Right forelimb (tissue), 1 donor: ENCODE measurements around the gene POMT2.

Source experiments
- DNase-seq: peaks from one replicate; pipeline ENCODE4 v3.0.0-alpha.2; 2018

Gene POMT2

DNA sequence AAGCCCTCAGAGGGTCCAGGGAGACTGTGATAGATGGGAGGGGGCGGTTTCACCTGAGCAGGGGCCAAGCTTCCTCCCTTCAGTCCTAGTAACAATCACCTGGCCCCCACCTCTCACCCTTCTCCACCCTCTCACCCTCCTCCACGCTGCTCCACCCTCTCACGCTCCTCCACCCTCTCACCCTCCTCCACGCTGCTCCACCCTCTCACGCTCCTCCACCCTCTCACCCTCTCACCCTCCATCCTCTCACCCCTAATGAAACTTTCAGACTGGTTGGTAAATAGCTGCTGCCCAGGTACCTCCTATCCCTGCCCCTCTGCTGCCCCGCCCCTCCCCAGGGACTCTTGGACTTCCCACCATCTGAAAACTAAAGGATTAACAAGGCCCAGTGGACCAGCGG is 83.9 kb downstream of the POMT2 start:
- no peak for DNase-seq

DNA sequence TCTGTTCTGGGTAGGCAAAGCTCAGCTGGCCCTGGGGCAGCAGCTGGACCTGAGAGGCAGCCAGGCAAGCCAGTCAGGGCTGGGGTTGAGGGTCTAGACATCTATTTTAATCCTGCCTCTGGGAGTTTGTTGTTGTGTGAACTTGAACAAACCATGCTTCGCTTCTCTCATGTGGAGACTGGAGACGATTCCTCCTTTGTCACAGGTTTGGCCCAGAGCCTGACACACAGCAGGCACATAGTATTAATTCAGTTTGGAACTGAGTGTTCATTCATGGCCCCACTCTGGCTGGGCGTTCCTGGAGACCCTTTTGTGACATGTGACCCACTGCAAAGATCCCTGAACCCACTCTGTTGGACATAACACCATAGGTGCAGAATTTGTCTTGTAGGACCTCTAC is 89.0 kb downstream of the POMT2 start:
- no peak for DNase-seq

DNA sequence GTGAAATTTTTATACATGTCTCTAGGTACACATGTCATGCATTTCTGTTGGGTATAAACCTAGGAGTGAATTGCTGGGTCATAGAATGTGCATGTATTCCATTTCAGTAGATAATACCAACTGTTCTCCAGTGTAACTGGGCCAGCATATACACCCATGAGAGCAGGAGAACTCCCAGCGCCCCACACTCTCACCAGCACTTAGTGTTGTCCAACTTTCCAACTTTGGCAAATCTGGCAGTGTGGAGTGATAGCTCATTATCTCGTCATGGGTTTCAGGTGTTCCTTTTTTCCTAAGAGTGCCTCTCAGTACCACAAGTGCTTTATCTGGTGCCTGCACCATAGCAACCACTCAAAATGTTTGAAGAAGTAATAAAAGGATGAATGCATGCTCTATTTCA is 89.8 kb downstream of the POMT2 start:
- DNase-seq = no peak

DNA sequence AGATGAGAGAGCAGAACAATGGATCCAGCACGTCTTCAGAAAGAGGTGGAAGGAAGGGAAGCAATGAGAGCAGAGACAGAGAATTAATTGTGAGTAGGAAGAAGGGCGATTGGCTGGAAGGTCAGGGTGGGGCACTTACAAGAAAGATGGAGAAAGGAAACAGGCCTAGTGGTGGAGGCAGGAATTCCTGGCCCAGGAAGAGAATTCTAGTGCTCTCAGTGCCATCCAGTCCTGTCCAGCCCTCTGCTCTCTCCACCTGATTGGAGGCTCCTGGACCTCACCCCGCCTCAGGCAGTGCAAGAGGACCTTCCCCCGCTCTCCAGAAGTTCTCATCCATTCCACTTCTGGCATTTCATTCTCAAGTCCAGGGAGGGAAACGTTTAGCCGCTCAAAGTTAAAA is 92.6 kb downstream of the POMT2 start:
- no peak for DNase-seq

DNA sequence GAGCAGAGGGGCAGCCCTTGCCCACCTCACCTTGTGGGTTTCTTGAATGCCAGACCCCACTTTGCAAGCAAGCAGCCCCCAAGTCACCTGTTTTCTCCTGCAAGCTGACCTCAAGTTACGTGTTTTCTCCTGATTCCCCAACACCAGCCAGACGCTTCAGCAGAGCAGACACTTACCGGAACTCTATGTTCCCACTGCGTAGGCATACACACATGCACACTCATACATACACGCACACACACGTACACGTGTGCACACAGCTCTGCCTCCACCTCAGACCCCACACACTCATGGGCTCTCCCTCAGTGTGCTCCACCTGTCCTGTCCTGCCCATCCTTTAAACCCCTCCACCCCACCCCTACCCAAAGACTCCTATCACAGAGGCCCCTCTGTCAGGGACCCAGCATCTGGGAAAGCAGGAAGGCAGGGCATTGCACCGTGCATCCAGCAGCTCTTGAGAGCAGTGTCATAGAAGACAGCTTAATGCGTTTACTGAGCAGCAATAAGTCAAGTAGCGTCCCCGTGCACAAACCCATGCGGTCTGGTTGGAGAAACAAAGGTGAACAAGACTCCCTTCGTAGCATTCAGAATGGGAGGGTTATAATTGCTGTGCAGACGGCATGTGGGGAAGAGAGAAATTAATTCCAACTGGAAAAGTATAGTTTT is 94.7 kb downstream of the POMT2 start:
- no peak for DNase-seq

DNA sequence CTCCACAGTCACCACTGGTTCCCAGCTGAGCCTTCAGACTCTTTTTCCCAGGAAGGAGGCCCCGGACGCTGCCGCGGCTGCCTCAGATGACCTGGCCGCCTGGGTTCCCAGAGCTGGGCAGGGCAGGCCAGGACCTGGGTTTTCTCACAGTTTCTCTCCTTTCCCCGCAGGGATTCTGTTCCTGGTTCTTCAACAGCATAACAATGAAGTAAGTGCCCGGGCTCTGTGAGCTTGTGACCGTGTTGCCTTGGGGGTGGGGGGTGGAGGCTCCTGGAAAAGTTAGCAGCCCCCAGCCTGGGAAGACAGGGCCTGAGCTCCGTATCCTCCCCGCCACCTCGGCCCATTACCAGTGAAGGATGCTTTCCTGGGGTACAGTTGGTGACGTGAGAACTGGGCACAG is 95.4 kb downstream of the POMT2 start:
- DNase-seq = no peak
